HG03039 (cell line): ENCODE results near the gene SLC39A9.

ENCODE experiments used
- ATAC-seq: cut with Tn5 transposase; IDR thresholded peaks from one replicate; pipeline ENCODE4 v1.9.1; 2021; ENCODE audit warnings: mild to moderate bottlenecking, moderate library complexity; ENCODE audit not compliant: unreplicated experiment

SLC39A9 gene

DNA sequence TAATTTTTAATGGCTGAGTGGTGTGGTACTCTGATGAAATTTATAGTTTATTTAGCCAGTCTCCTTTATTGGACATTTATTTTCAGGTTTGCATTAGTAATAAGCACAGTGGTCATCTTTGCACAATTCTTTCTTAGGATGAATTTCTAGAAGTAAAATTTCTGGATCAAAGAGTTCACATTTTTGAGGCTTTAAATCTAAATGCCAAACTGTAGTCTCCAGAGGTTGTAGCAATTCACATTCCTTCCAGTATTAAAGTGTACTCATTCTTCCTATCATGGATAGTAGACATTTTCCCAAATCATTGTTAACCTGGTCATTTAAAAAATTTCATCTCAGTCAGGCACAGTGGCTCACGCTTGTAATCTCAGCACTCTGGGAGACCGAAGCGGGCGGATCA, 24.8 kb downstream of the SLC39A9 start:
- no peak for ATAC-seq

DNA sequence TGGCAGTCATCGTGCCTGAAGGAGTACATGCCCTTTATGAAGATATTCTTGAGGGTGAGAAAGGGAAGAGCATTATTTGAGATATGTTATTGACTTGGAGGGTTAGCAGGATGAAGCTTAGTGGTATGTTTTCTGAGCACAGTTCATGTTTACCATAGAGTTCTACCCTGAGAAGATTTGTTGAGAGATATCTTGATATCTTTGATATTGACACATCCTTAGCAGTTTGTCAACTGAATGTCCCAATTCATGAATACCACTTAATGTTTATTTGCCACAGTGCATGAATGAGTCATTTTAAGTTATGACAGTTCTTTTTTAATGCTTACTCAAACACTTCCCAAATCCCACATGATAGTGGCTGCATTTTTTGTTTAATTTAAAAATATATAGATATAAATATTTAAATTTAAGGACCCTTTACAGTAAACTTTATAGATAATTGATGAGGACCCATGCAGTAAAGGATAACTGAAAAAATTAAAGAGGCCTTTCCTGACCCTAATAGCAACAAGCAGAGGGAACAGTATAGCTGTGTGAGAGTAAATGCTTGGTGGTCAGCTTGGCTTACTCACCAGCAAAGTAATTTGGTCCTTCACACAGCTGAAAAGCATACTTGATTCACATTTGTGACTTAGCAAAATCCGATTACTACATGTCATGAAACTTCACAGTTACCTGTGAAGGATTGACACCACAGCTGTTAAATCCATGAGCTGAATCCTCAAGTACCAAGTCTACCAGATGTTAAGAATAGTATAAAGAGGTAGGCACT, 25.8 kb downstream of the SLC39A9 start:
- no peak for ATAC-seq

DNA sequence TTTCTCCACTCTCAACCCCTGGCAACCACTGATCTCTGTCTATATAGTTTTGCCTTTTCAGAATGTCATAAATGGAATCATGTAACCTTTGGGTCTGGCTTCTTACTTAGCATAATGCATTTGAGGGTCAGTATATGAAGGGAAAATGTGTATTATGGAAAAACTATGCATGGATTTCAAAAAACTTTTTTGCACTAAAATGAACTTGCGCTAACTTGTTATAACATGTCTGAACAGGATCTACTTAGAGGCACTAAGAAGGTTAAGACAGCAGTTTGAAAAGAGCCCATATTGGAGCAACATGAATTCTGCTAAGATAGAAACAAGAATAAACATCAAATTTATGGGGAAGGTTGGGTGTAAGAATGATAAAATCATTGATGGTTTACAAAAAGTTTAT, 29.1 kb downstream of the SLC39A9 start:
- no peak for ATAC-seq

DNA sequence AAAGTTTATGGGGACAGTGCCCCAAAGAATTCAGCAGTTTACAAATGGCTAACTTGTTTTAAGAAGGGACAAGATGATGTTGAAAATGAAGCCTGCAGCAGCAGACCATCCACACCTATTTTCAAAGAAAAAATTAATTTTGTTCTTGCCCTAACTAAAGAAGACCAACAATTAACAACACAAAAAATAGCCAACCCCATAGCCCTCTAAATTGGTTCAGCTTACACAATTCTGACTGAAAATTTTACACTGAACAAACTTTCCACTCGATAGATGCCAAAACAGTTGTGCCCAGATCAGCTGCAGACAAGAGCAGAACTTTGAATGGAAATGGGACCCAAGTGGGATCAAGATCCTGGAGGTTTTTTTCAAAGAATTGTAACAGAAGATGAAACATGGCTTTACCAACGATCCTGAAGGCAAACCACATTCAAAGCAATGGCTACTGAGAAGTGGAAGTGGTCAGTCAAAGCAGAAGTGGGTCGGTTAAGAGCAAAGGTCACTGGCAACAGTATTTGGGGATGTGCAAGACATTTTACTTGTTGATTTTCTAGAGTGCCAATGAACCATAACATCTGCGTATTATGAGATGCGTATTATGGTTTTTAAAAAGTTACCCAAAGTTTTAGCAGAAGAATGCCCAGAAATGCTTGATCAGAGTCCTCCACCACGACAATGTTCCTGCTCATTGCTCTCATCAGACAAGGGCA, 30.0 kb downstream of the SLC39A9 start:
- ATAC-seq = no peak

DNA sequence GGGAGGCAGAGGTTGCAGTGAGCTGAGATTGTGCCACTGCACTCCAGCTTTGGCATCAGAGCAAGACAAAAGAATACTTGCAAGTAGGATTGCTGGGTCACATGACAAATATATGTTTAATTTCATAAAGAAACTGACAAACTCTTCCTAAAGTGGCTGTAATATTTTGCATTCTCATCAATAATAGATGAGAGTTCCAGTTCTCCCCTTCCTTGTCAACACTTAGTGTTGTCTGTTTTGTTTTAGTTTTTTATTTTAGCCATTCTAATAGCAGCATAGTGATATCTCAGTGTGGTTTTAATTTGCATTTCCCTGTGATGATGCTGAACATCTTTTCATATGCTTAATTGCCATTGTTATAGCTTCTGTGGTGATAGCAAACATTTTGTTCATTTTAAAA, 31.2 kb downstream of the SLC39A9 start:
- ATAC-seq = no peak

DNA sequence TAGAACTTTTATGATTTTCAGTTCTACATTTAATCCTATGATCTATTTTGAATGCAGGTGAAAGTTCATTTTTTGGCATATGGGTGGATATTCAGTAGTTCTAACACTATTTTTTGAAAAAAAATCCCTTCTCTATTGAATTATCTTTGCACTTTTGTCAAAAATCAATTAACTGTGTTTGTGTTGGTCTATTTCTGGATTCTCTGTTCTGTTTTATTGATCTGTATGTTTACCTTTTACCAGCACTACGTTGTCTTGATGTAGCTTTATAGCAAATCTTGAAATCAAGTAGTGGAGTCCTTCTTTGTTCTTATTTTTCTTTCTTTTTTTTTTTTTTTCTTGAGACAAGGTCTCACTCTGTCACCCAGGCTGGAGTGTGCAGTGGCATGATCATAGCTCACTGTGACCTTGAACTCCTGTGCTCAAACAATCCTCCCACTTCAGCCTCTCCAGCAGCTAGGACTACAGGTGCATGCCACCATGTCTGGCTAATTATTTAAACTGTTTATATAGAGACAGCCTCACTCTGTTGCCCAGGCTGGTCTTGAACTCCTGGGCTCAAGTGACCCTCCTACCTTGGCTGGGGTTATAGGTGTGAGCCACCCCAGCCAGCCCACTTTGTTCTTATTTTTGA, 31.9 kb downstream of the SLC39A9 start:
- ATAC-seq = no peak

DNA sequence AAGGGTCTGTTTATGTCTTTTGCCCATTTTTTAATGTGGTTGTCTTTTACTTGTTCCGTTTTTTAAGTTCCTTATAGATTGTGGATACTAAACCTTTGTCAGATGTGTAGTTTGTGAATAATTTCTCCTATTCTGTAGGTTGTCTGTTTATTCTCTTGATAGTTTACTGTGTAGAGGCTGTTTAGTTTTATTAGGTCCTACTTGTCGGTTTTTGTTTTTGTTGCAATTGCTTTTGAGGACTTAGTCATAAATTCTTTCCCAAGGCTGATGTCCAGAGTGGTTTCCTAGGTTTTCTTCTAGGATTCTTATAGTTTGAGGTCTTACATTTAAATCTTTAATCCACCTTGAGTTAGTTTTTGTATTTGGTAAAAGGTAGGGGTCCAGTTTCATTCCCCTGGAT, 33.9 kb downstream of the SLC39A9 start:
- ATAC-seq = no peak

DNA sequence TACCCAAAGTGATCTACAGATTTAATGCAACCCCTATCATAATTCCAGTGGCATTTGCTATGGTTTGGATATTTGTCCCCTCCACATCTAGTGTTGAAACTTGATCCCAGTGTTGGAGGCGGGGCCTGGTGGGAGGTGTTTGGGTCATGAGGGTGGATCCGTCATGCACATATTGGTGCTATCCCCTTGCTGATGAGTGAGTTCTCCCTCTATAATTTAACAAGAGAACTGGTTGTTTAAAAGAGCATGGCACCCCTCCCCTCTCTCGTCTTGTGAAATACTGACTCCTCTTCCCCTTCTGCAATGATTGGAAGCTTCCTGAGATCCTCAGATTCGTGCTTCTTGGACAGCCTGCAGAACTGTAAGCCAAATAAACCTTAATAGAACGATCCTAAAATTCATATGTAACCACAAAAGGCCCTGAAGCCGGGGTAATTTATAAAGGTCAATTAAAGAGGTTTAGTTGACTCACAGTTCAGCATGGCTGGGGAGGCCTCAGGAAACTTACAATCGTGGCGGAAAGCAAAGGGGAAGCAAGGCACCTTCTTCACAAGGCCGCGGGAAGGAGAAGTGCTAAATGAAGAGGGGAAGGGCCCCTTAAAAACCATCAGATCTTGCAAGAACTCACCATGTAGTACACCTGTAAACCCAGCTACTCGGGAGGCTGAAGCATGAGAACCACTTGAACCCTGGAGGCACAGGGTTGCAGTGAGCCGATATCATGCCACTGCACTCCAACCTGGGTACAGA, 41.2 kb downstream of the SLC39A9 start:
- no peak for ATAC-seq

DNA sequence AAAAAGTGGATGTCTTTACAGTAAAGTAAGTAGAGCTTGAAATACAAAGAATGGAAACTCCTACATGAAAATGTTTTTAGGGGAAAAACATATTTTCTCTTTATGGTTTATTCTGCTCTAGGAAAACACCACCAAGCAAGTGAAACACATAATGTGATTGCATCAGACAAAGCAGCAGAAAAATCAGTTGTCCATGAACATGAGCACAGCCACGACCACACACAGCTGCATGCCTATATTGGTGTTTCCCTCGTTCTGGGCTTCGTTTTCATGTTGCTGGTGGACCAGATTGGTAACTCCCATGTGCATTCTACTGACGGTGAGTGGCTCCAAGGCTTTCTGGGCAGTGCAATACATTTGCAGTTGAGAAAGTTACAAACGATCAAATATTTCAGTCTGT, 43.5 kb downstream of the SLC39A9 start:
- ATAC-seq = peak; percentile 77

DNA sequence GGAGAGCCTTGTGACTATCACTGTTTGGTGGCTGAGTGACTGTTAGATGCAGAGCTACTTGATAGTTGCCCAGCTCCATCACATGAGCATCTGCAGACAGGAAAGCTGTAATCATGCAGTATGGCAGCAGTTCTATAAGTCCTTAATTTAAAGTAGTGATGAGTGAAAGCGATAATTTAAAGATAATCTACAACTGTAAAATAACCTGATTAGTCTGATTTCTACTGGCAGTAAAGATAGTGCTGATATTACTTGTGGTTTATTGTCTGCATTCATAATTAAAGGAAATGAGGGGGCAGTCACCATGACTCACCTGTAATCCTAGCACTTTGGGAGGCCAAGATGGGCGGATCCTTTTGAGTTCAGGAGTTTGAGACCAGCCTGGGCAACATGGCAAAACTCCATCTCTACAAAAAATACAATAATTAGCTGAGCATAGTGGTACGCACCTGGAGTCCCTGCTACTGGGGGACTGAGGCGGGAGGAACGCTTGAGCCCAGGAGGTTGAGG, 44.9 kb downstream of the SLC39A9 start:
- no peak for ATAC-seq

DNA sequence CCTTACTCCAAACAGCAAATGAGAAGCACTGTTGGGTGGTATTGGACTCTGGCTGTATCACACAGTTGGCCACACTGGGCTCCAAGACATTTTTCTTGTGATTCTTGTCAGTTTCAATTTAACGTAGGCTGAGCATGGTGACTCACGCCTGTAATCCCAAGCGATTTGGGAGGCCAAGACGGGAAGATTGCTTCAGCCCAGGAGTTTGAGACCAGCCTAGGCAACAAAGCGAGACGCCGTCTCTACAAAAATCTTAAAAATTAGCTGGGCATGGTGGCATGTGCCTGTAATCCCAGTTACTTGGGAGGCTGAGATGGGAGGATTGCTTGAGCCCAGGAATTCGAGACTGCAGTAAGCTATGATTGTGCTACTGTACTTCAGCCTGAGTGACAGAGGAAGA, 50.7 kb downstream of the SLC39A9 start:
- ATAC-seq = no peak

DNA sequence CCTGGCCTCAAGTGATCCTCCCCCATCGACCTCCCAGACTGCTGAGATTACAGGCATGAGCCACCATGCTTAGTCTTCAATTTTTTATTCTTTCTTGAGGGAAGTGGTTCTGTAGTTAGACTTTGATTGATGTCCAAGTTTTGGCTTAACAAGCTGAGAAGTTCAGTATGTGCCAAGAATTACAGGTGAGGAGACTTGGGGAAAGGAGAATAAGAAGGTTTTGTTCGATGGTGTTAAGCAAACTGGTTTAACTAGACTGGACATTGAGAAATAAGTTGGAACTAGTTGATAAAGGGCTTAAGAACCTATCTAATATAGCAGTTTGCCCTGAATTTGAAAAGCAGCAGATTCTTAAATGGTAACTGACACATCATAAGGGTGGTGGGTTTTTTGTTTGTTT, 53.4 kb downstream of the SLC39A9 start:
- ATAC-seq = no peak

DNA sequence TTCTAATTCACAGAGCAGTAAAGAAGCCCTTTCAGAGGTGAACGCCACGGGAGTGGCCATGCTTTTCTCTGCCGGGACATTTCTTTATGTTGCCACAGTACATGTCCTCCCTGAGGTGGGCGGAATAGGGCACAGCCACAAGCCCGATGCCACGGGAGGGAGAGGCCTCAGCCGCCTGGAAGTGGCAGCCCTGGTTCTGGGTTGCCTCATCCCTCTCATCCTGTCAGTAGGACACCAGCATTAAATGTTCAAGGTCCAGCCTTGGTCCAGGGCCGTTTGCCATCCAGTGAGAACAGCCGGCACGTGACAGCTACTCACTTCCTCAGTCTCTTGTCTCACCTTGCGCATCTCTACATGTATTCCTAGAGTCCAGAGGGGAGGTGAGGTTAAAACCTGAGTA, 59.9 kb downstream of the SLC39A9 start:
- no peak for ATAC-seq

DNA sequence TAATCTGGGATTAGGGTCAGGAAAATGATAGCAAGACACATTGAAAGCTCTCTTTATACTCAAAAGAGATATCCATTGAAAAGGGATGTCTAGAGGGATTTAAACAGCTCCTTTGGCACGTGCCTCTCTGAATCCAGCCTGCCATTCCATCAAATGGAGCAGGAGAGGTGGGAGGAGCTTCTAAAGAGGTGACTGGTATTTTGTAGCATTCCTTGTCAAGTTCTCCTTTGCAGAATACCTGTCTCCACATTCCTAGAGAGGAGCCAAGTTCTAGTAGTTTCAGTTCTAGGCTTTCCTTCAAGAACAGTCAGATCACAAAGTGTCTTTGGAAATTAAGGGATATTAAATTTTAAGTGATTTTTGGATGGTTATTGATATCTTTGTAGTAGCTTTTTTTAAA, 60.6 kb downstream of the SLC39A9 start:
- ATAC-seq = no peak

DNA sequence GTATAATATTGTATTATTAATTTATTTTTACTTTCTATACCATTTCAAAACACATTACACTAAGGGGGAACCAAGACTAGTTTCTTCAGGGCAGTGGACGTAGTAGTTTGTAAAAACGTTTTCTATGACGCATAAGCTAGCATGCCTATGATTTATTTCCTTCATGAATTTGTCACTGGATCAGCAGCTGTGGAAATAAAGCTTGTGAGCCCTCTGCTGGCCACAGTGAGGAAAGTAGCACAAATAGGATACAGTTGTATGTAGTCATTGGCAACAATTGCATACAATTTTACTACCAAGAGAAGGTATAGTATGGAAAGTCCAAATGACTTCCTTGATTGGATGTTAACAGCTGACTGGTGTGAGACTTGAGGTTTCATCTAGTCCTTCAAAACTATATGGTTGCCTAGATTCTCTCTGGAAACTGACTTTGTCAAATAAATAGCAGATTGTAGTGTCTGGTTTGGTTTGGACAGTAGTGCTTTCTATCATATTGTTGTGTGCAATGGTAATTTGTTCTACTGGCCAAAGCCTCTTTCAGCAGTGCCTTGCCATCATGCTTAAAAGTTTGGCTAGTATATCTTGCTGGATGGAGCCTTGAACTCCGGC, 61.7 kb downstream of the SLC39A9 start:
- no peak for ATAC-seq

DNA sequence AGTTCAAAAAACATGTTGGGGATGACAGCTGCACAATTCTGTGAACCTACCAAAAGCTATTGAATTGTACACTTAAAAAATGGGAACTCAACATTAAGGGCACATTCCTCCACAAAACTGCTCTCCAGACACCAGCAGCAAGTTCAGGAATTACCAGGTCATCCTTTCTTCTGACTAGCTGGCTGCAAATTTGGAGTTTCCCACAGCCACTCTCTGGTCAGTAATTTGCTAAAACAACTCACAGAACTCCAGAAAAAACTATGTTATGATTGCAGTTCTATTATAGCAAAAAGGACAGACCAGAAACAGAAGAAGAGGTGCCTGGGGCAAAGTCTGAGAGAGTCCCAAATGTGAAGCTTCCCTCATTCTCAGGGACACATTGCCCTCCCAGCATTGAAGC, 65.9 kb downstream of the SLC39A9 start:
- ATAC-seq = no peak

DNA sequence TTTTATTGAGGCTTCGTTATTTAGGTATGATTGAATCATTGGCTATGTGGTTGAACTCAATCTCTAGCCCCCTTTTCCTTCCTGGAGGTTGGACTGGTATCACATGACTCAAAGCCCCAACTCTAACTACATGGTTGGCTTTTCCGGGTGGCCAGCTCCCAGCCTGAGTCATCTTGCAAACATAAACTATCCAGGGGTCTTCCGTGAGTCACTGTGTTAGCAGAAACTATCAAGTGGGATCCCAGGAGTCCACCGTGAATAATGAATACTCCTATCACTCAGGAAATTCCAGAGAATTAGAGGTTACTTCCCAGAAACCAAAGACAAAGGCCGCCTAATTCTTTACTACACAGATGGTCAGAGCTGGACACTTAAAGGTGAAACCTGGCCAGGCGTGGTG, 66.3 kb downstream of the SLC39A9 start:
- ATAC-seq = no peak

DNA sequence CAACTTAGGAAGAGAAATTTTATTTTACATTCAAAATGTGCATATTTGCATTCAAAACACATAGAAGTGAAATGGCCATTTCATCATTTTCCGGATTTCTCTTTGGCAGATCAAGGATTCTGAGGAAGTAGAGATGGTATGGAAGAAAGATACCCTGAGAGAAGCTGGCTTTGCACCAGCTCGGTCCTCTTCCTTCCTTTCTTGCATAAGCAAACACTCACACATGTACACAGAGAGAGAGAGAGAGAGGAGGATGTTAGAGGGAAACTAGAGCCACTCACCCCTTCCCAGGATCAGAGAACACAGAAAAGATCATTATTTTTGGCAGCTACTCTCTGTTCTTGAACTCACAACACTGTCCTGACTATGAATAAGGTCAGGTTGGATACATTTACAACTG, 70.5 kb downstream of the SLC39A9 start:
- ATAC-seq = no peak

DNA sequence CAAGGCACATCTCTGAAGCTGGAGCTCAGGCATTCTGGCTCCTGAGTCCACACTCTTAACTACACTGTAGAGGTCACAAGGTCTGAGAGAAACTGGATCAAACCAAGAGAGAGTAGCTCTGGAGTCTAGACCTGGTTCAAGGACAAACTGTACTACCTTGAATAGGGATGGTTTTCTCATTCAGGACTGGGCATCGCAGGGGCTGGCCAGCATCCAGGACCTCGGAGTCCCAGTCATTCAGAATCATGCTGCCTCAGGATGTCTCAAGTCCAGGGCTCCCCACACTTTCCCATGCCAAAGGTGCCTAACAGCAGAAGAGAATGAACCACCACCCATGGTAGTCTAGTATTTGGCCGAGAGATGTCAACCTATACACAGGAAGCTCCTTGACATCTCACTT, 72.9 kb downstream of the SLC39A9 start:
- ATAC-seq = no peak

DNA sequence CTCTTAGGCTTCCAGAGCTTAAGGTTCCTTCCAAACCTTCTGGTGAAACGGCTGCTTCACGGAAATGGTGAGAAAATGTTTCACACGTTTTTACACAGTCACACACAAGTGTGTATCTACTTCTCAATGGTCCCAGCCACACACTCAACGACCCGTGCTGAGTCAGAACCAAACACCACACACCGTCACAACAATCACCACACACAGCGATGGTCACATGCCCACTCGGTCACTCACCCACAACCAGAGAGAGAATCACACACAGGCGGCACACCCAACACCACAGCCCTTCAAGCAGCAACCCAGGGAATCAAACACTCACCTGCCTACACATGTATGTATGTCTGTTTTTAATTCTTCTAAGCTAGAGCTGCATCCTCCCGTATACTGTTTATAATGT, 73.4 kb downstream of the SLC39A9 start:
- ATAC-seq = no peak

DNA sequence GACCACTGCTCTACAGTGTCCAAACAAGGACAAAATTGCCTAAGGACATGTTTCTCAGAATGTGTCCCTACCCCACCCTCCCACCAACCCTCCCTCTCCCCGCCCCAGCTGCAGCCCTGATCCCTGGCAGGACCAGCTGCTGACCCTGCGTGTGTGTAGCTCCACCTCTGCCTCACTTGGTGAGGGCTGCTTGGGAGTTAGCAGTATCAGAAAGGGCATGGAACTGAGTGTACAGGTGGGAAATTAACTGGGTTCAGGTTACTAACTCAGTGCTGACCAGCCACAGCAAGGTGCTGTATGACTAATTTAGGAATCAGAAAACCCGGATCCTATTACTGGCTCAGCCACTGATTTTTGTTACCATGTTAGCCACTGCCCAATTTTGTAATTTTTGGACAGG, 74.8 kb downstream of the SLC39A9 start:
- ATAC-seq = no peak
